Activated naive CD4-positive, alpha-beta T cell treated with anti-CD3 and anti-CD28 coated beads, Interleukin-2, amount 50 U/mL, for 24 hours (primary cell): Measurements from ENCODE around the gene TOX2.

Source experiments
- H3K27ac Mint-ChIP-seq: one replicate; pipeline ENCODE4 v1.8.0; 2021; ENCODE audit warnings: mild to moderate bottlenecking, mixed read lengths
- H3K27me3 Mint-ChIP-seq: one replicate; pipeline ENCODE4 v1.8.0; 2021; ENCODE audit warnings: mixed read lengths
- H3K36me3 Mint-ChIP-seq: one replicate; pipeline ENCODE4 v1.8.0; 2021; ENCODE audit warnings: mixed read lengths
- H3K4me1 Mint-ChIP-seq: one replicate; pipeline ENCODE4 v1.8.0; 2021; ENCODE audit warnings: mixed read lengths
- H3K4me3 Mint-ChIP-seq: one replicate; pipeline ENCODE4 v1.8.0; 2021; ENCODE audit warnings: mild to moderate bottlenecking, mixed read lengths
- H3K9me3 Mint-ChIP-seq: one replicate; pipeline ENCODE4 v1.8.0; 2021; ENCODE audit warnings: mixed read lengths

Gene TOX2

DNA sequence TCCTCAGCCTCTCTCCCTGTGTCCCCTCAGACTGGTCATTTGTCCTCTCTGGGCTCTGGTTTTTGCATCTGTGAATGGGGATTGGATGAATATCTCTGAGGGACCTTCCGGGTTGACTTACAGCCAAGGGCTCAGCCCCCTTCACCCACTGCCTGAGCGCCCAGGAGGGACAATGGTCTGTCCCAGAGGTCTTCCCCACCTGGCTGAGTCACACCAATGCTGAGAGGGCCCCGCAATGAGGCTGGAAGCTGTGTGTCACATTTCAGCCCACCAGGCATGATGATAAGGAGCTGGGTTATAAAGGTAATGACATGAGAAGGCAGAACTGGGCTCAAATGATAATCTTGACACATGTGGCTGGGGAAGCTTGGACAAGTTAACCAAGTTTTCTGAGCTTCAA lies 70.5 kb downstream of the TOX2 start:
- no peak overlapping the region for H3K27ac Mint-ChIP-seq

DNA sequence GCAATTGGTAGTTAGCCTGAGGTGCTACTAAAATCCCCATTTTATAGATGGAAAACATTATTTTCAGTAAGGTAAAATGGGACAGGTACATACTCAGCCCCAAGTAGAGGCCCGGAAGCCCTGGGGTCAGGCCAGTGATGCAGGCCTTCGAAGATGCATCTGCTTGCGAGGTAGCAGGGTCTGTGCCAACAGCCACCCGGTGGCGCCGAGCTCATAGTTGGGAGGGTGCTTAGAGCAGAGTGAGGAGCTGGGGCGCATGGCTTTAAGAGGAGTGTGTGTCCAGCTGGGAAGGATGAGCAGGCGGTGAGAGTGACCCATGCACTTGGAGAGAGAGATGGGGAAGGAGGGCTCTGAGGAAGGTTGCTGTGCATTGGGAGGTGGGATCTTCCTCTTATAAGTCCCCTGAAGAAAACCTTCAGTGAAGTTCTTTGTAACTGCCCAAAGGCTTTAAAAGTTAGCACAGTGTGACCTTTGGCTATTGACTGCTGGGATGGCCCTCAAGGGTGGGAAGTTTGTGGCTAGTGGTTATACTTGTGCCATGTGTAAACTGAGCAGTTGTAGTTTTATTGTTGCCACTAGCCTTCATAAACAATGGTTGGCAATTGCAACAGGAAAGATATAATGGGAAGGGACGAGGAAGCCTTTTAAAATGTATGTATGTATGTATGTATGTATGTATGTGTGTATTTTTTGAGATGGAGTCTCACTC lies 71.1 kb downstream of the TOX2 start:
- H3K9me3 Mint-ChIP-seq = peaks cover 5% of the 10 kb centered on the region
- H3K4me1 Mint-ChIP-seq = peaks cover 46% of the 10 kb centered on the region
- no peaks in the 10 kb centered on the region for H3K27me3 Mint-ChIP-seq
- H3K36me3 Mint-ChIP-seq = no peaks in the 10 kb centered on the region
- no peak overlapping the region for H3K4me3 Mint-ChIP-seq
- H3K27ac Mint-ChIP-seq = no peak overlapping the region

More for the DNA sequence above, 70.5 kb downstream of the TOX2 start:
- Mint-ChIP-seq H3K4me3 (no peak overlapping the region), H3K36me3 (no peaks in the 10 kb centered on the region), H3K27me3 (no peaks in the 10 kb centered on the region), H3K9me3 (peaks cover 4% of the 10 kb centered on the region), H3K4me1 (peaks cover 46% of the 10 kb centered on the region)

DNA sequence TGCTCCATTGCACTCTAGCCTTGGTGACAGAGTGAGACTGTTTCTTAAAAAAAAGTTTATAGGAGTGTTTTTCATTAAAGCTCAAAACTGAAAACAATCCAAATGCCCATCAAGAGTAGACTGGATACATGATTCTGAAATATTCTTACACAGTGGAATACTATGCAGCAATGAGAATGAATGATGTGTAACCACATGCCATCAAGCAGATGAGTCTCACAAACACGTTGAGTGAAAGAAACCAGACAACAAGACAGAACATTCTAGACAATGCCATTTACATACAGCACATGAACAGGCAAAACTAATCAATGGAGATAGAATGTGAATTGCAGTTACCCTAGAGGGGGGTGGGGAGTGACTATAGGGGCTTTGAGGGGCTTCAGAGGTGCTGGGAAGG lies 72.4 kb downstream of the TOX2 start:
- Mint-ChIP-seq H3K4me3 (no peak overlapping the region), H3K27ac (peak overlapping the region; percentile 65), H3K9me3 (peaks cover 5% of the 10 kb centered on the region), H3K4me1 (peaks cover 37% of the 10 kb centered on the region), H3K36me3 (no peaks in the 10 kb centered on the region), H3K27me3 (no peaks in the 10 kb centered on the region)

DNA sequence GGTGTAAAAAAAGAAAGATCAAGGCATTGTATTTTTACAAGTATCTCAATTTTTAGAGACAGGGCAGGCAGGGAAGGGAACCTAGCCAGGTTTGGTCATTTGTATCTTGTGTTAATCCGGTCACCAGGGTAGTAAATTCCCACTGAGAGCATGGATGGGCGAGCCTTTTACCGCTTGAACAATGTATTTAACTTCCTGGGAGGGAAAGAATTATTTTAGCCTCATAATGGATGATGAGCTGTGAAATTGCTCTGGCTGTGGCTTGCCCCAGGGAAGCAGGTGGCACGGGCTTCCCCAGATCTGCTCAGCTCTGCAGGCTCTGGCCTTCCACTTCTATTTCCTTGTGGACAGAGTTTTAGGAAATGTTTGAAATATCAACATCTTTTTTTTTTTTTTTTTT lies 72.9 kb downstream of the TOX2 start:
- Mint-ChIP-seq H3K27ac (peak overlapping the region; percentile 65), H3K27me3 (no peaks in the 10 kb centered on the region), H3K4me1 (peaks cover 32% of the 10 kb centered on the region), H3K4me3 (no peak overlapping the region), H3K36me3 (no peaks in the 10 kb centered on the region), H3K9me3 (peaks cover 5% of the 10 kb centered on the region)

DNA sequence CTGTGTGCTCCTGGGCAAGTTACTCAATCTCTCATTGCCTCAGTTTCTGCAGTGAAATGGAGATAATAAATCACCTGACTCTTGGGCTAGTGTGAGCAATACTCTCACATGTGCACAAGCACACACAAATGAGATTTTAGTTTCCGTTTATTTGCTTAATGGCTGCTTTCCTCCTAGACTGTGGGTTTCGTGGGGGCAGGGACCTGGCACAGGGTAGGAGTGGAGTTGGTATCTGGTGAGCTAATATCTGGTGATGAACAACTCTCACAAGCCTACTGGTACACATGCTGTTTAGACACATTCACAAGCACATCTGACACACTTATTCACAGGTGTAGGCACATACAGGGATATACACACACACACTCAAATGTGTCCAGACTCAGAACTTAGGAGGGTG lies 73.8 kb downstream of the TOX2 start:
- Mint-ChIP-seq H3K4me3 (no peak overlapping the region), H3K27ac (peak overlapping the region; percentile 3), H3K4me1 (peaks cover 26% of the 10 kb centered on the region), H3K36me3 (no peaks in the 10 kb centered on the region), H3K9me3 (peaks cover 5% of the 10 kb centered on the region), H3K27me3 (no peaks in the 10 kb centered on the region)

GRCh38 chr20:43988867-43989266 lies 74.2 kb downstream of the TOX2 start:
- H3K4me3 Mint-ChIP-seq = no peak overlapping the region
- no peaks in the 10 kb centered on the region for H3K27me3 Mint-ChIP-seq
- H3K4me1 Mint-ChIP-seq = peaks cover 25% of the 10 kb centered on the region
- H3K36me3 Mint-ChIP-seq = no peaks in the 10 kb centered on the region
- peaks cover 5% of the 10 kb centered on the region for H3K9me3 Mint-ChIP-seq
- no peak overlapping the region for H3K27ac Mint-ChIP-seq

- Mint-ChIP-seq H3K36me3 (no peaks in the 10 kb centered on the region), H3K27ac (no peak overlapping the region), H3K27me3 (no peaks in the 10 kb centered on the region), H3K4me1 (peaks cover 20% of the 10 kb centered on the region), H3K9me3 (peaks cover 5% of the 10 kb centered on the region), H3K4me3 (no peak overlapping the region)
These were observed 76.6 kb downstream of the TOX2 start for GRCh38 chr20:43991261-43991660.

DNA sequence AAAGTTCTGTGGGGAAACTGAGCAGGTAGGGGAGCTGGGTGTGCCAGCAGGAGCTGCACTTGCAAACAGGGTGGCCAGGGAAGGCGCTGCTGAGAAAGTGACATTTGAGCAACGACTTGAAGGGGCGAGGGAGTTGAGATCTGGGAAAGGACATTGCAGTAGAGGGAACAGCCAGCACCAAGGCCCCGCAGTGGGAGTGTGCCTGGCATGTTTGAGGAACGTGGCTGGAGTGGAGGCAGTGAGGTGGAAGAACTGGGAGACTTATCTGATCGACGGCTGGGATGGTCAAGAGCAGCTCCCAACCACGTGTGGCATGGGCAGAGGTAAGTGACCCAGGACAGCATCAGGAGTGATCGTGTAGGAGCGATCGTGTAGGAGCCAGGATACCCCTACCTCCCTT lies 77.3 kb downstream of the TOX2 start:
- Mint-ChIP-seq H3K4me1 (peaks cover 26% of the 10 kb centered on the region), H3K27me3 (no peaks in the 10 kb centered on the region), H3K27ac (no peak overlapping the region), H3K9me3 (peaks cover 5% of the 10 kb centered on the region), H3K4me3 (no peak overlapping the region), H3K36me3 (no peaks in the 10 kb centered on the region)

GRCh38 chr20:43992885-43993284 lies 78.2 kb downstream of the TOX2 start:
- Mint-ChIP-seq H3K9me3 (peaks cover 5% of the 10 kb centered on the region), H3K4me3 (no peak overlapping the region), H3K27ac (no peak overlapping the region), H3K4me1 (peaks cover 25% of the 10 kb centered on the region), H3K27me3 (no peaks in the 10 kb centered on the region), H3K36me3 (no peaks in the 10 kb centered on the region)

GRCh38 chr20:43993560-43993959 lies 78.9 kb downstream of the TOX2 start:
- no peak overlapping the region for H3K27ac Mint-ChIP-seq
- peaks cover 18% of the 10 kb centered on the region for H3K4me1 Mint-ChIP-seq
- H3K27me3 Mint-ChIP-seq = no peaks in the 10 kb centered on the region
- peaks cover 5% of the 10 kb centered on the region for H3K9me3 Mint-ChIP-seq
- H3K36me3 Mint-ChIP-seq = no peaks in the 10 kb centered on the region
- no peak overlapping the region for H3K4me3 Mint-ChIP-seq

DNA sequence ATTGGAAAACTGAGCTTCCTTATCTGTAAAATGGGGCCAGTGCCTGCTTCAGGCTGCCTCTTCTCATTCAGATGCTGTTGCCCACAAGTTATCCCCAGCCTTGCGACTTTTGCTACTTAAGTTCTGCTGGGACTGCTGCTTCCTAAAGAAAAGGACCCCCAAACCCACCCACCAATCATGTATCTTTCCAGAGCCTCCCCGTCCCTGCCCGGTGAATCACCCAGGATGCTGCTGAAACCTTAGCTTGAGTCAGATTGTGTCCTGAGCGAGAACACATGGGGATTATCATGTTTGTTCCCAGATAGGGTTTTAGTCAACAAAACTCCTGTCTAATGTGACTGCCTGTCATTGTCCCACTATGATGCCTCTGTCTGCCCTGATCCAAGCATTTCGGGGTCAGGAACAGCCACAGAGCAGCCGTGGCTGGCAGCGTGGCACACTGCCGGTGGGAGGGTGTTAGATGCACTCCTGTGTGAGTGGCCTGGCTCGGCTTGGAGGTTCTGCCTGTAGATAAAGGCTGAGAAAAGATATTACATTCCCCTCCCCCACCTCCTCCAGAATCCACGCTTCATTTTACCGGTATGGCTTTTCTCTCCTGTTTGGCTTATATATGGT lies 79.9 kb downstream of the TOX2 start:
- Mint-ChIP-seq H3K4me1 (peaks cover 12% of the 10 kb centered on the region), H3K36me3 (no peaks in the 10 kb centered on the region), H3K27me3 (no peaks in the 10 kb centered on the region), H3K27ac (no peak overlapping the region), H3K4me3 (no peak overlapping the region), H3K9me3 (peaks cover 5% of the 10 kb centered on the region)

GRCh38 chr20:43995645-43996044 lies 81.0 kb downstream of the TOX2 start:
- Mint-ChIP-seq H3K4me3 (no peak overlapping the region), H3K4me1 (peaks cover 12% of the 10 kb centered on the region), H3K27ac (peak overlapping the region; percentile 32), H3K36me3 (no peaks in the 10 kb centered on the region), H3K27me3 (no peaks in the 10 kb centered on the region), H3K9me3 (no peaks in the 10 kb centered on the region)

DNA sequence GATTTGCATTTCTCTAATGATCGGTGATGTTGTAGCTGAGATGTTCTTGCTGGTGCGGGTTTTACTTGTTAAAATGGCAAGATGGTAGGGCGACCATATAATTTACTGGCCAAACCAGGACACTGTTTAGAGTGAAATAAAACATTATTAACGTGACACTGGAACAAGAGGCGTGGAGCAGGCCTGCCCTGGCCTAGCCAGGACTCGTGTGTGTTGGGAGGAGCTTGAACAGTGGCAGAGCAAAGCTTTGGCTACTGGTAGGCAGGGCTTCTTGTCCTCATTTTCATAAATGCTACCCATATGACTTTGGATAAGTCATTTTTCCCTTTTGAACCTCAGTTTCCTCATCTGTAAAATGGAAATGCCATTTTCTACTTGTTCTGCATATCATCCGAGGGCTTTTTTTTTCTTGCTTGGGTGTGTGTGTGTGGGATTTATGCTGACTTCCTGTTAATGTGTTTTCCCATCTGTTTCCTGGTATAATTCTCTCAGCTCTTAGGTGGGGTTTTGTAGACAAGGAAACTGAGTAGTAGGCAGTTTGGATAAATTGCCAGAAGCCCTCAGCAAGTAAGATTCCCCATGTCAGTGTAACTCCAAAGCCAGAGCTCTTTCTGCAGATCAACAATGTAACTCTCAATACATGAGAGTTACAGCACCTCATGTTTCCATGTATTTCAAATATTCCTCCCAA lies 81.7 kb downstream of the TOX2 start:
- Mint-ChIP-seq H3K27ac (no peak overlapping the region), H3K4me1 (peaks cover 12% of the 10 kb centered on the region), H3K36me3 (no peaks in the 10 kb centered on the region), H3K27me3 (no peaks in the 10 kb centered on the region), H3K4me3 (no peak overlapping the region), H3K9me3 (no peaks in the 10 kb centered on the region)

- no peaks in the 10 kb centered on the region for H3K27me3 Mint-ChIP-seq
- H3K4me3 Mint-ChIP-seq = no peak overlapping the region
These were observed 85.2 kb downstream of the TOX2 start for GRCh38 chr20:43999848-44000247.

DNA sequence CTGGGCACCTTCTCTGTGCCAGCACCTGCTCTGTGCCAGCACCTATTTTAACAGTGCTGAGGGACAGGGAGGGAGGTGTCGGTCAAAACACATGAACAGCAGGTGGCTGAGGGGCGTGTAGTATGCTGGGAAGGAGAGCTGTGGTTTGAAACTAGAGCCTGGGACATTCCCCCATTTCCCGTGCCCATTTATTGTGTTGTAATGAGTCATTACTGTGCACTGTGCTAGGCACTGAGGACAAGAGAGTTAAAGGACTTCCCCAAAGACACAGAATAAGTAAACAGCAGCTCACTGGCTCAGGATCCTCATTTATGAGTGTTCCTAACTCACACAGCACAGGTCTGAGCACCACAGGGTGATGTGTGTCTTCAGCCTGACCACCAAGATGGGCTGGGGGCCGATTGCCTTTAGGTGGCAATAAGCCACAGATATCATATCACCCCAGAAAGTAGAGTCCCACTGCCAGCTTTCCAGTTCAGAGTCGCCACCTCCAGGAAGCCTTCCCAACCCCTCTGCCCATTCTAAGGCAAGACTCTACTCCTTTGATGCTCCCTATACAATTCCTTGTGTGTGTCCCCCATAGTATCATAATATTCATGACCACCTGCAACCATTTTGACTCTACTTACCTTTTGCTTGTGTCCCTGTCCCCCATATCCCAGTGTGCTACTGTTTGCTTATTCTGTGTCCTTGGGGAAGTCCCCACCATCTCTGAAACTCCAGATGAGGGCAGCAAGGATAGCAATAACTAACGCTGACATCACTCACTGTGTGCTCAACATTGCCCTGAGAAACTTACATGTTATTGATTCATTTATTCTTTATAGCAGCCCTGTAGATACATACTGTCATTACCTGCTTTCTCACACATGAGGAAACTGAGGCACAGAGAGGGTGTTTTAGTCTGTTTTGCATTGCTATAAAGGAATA lies 87.3 kb downstream of the TOX2 start:
- Mint-ChIP-seq H3K27ac (no peak overlapping the region), H3K4me3 (no peak overlapping the region), H3K9me3 (no peaks in the 10 kb centered on the region), H3K4me1 (peaks cover 18% of the 10 kb centered on the region), H3K36me3 (no peaks in the 10 kb centered on the region), H3K27me3 (no peaks in the 10 kb centered on the region)

More at GRCh38 chr20:43999848-44000247, 85.2 kb downstream of the TOX2 start:
- no peaks in the 10 kb centered on the region for H3K9me3 Mint-ChIP-seq
- H3K4me1 Mint-ChIP-seq = peaks cover 19% of the 10 kb centered on the region
- H3K36me3 Mint-ChIP-seq = no peaks in the 10 kb centered on the region
- H3K27ac Mint-ChIP-seq = no peak overlapping the region
